Astrocyte (in vitro differentiated cells and primary cell): Measurements from ENCODE around the gene PSMD4.

Source experiments
- EZH2 ChIP-seq: IDR thresholded peaks from 2 replicates; pipeline ENCODE4 v1.6.1; 2012; ENCODE audit warnings: mild to moderate bottlenecking, low read length, inconsistent platforms; ENCODE audit not compliant: insufficient read depth
- TF ChIP-seq, protein P1 (sequence below): IDR thresholded peaks from 2 replicates; pipeline ENCODE4 v1.5.1; 2011; ENCODE audit warnings: low read depth, mild to moderate bottlenecking, inconsistent platforms, low read length, moderate library complexity; ENCODE audit not compliant: insufficient read depth

DNA sequence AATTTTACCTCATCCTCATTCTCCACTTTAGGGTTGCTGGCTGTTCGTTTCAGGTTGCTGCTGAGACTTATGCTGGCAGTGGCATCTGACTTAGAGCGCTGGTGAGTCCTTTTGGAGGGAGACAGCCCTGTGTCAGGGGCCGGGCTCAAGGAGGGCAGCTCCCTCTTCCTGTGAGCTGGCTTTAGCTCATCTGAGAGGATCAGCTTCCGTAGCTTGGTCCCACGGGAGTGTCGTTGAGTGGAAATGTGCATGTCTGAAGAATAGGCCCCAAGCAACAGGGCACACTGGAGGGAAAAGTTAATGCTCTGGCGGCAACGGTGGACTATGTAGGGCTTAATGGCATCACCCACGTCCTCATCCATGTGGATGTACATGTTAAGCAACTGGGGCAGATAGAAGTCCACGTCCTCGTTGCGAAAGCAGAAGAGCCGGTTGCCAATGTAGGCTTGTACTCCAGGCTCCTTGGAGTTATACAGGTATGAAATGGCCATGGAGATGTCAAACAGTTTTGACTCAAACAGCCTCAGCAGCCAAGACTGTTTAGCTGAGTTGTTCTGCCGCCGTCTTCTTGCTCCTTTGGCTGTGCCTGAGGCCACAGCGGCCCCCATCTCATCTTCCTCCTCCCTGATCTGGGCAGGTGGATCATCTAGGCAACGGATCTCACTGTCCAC, 61.2 kb downstream of the PSMD4 start:
- TF ChIP-seq, protein P1, sequence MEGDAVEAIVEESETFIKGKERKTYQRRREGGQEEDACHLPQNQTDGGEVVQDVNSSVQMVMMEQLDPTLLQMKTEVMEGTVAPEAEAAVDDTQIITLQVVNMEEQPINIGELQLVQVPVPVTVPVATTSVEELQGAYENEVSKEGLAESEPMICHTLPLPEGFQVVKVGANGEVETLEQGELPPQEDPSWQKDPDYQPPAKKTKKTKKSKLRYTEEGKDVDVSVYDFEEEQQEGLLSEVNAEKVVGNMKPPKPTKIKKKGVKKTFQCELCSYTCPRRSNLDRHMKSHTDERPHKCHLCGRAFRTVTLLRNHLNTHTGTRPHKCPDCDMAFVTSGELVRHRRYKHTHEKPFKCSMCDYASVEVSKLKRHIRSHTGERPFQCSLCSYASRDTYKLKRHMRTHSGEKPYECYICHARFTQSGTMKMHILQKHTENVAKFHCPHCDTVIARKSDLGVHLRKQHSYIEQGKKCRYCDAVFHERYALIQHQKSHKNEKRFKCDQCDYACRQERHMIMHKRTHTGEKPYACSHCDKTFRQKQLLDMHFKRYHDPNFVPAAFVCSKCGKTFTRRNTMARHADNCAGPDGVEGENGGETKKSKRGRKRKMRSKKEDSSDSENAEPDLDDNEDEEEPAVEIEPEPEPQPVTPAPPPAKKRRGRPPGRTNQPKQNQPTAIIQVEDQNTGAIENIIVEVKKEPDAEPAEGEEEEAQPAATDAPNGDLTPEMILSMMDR = no peak
- no peak for TF ChIP-seq EZH2
